H1 (cell line): ENCODE data around the gene FHL1. TPM values are rescaled to one million over a fixed set of nuclear protein-coding genes. Genes with fewer than 3 reads are reported as not detected.

Source experiments
- CTCF ChIA-PET: fragments of 300-600 bp; sonication (Branson Sonifier 250); formaldehyde crosslinking; loops from one replicate; lab custom pipeline; 2021; ENCODE audit not compliant: partially characterized antibody; lab: Charles Lee
- POLR2A ChIA-PET: fragments of 300-600 bp; sonication (Branson Sonifier 250); formaldehyde crosslinking; loops from one replicate; lab custom pipeline; 2021; ENCODE audit warnings: inconsistent platforms; ENCODE audit not compliant: partially characterized antibody; lab: Charles Lee
- DNase-seq, 2 experiments: peaks; one replicate each; pipeline versions ENCODE4 v3.0.0 to v3.0.0-alpha.2; 2010 to 2022; ENCODE audit warnings: low spot score in 2 of 2, low read depth in 1 of 2, mixed read lengths in 1 of 2
- FAIRE-seq: peaks from 2 replicates; lab custom pipeline; 2011; peaks lifted over from hg19 to GRCh38; lab: Jason Lieb, UNC
- H2AFZ ChIP-seq: 2 replicates; pipeline ENCODE4 v1.8.1; 2012; ENCODE audit warnings: low read length, inconsistent platforms
- H2AK5ac ChIP-seq: 2 replicates; pipeline ENCODE4 v1.6.1; 2013; ENCODE audit warnings: low read depth, low read length
- H2BK120ac ChIP-seq: replicated peaks from 2 replicates; pipeline ENCODE3; 2013; ENCODE audit warnings: low read depth, low read length, inconsistent platforms
- H2BK12ac ChIP-seq: 2 replicates; pipeline ENCODE4 v1.6.1; 2013; ENCODE audit warnings: low read depth, low read length
- H2BK15ac ChIP-seq: 2 replicates; pipeline ENCODE4 v1.6.1; 2013; ENCODE audit warnings: low read length
- H2BK20ac ChIP-seq: 2 replicates; pipeline ENCODE4 v1.6.1; 2013; ENCODE audit warnings: low read length
- H2BK5ac ChIP-seq: 2 replicates; pipeline ENCODE4 v1.6.1; 2013; ENCODE audit warnings: low read depth, low read length
- H3K14ac ChIP-seq: 2 replicates; pipeline ENCODE4 v1.6.1; 2013; ENCODE audit warnings: inconsistent platforms; ENCODE audit not compliant: insufficient read length
- H3K18ac ChIP-seq: 2 replicates; pipeline ENCODE4 v1.6.1; 2013; ENCODE audit warnings: low read length; ENCODE audit errors: extremely low read depth
- H3K23ac ChIP-seq: 2 replicates; pipeline ENCODE4 v1.6.1; 2013; ENCODE audit warnings: inconsistent platforms; ENCODE audit not compliant: insufficient read length
- H3K23me2 ChIP-seq: 2 replicates; pipeline ENCODE4 v1.6.1; 2013; ENCODE audit warnings: low read depth, low read length
- H3K27ac ChIP-seq: 2 replicates; pipeline ENCODE4 v1.6.1; 2011; ENCODE audit warnings: low read depth, low read length, inconsistent platforms
- H3K27me3 ChIP-seq, 4 experiments: replicated peaks in 1 of 4; 1 replicate in 1 of 4; 2 replicates in 3 of 4; pipeline versions ENCODE4 v1.6.1 to v1.8.1; 2011 to 2013; ENCODE audit warnings: low read length in 3 of 4, mild to moderate bottlenecking in 3 of 4, inconsistent platforms in 2 of 4, mixed read lengths in 2 of 4, moderate library complexity in 1 of 4; ENCODE audit not compliant: control insufficient read depth in 3 of 4, insufficient read depth in 3 of 4; ENCODE audit errors: extremely low read depth in 1 of 4
- H3K36me3 ChIP-seq, 4 experiments: 2 replicates each; pipeline versions ENCODE4 v1.6.1 to v1.8.1; 2011 to 2013; ENCODE audit warnings: mild to moderate bottlenecking in 4 of 4, low read length in 3 of 4, moderate library complexity in 2 of 4, control low read depth in 1 of 4, inconsistent platforms in 1 of 4; ENCODE audit not compliant: insufficient read depth in 4 of 4, control insufficient read depth in 2 of 4
- H3K4ac ChIP-seq: replicated peaks from 2 replicates; pipeline ENCODE3; 2013; ENCODE audit warnings: low read length, low read depth, mixed read lengths, inconsistent platforms; ENCODE audit not compliant: insufficient read length
- H3K4me1 ChIP-seq, 4 experiments: replicated peaks in 1 of 4; 1 replicate in 1 of 4; 2 replicates in 3 of 4; pipeline versions ENCODE4 v1.6.1 to v1.8.1; 2011 to 2013; ENCODE audit warnings: low read length in 3 of 4, inconsistent platforms in 2 of 4, mixed read lengths in 1 of 4; ENCODE audit not compliant: insufficient read depth in 4 of 4, control insufficient read depth in 3 of 4
- H3K4me2 ChIP-seq, 2 experiments: 2 replicates each; pipeline versions ENCODE4 v1.6.1 to v1.8.1; 2011 to 2013; ENCODE audit warnings: low read depth in 2 of 2, low read length in 2 of 2, control low read depth in 1 of 2, inconsistent platforms in 1 of 2, mild to moderate bottlenecking in 1 of 2; ENCODE audit not compliant: insufficient read depth in 1 of 2
- H3K4me3 ChIP-seq, 4 experiments: fragments of 200-600, 300-600 bp in 1 of 4; sonication (generic), shearing (Covaris generic), sonication (Bioruptor Twin) in 1 of 4; 2 replicates each; pipeline versions ENCODE4 v1.5.1 to v1.8.1; 2011 to 2016; ENCODE audit warnings: low read length in 4 of 4, low read depth in 3 of 4, control low read depth in 2 of 4, inconsistent platforms in 2 of 4, mild to moderate bottlenecking in 2 of 4, mixed read lengths in 1 of 4, moderate library complexity in 1 of 4; ENCODE audit not compliant: insufficient read depth in 2 of 4; ENCODE audit errors: extremely low read depth in 1 of 4
- H3K56ac ChIP-seq: replicated peaks from 2 replicates; pipeline ENCODE3; 2013; ENCODE audit warnings: low read depth, mild to moderate bottlenecking, mixed read lengths, low read length, inconsistent platforms; ENCODE audit not compliant: insufficient read length
- H3K79me1 ChIP-seq: 2 replicates; pipeline ENCODE4 v1.6.1; 2013; ENCODE audit warnings: low read depth, low read length, control low read depth
- H3K79me2 ChIP-seq, 2 experiments: 2 replicates each; pipeline versions ENCODE4 v1.6.1 to v1.8.1; 2012 to 2013; ENCODE audit warnings: low read length in 2 of 2, mild to moderate bottlenecking in 2 of 2, inconsistent platforms in 1 of 2; ENCODE audit not compliant: insufficient read depth in 2 of 2, control insufficient read depth in 1 of 2
- H3K9ac ChIP-seq, 4 experiments: replicated peaks in 1 of 4; 1 replicate in 1 of 4; 2 replicates in 3 of 4; pipeline versions ENCODE4 v1.6.1 to v1.8.1; 2011 to 2013; ENCODE audit warnings: low read depth in 3 of 4, low read length in 3 of 4, control low read depth in 2 of 4, mild to moderate bottlenecking in 2 of 4, moderate library complexity in 2 of 4, inconsistent platforms in 1 of 4; ENCODE audit errors: extremely low read depth in 1 of 4
- H3K9me3 ChIP-seq, 2 experiments: 2 replicates each; pipeline versions ENCODE4 v1.6.1 to v1.8.1; 2012 to 2013; ENCODE audit warnings: mild to moderate bottlenecking in 2 of 2, moderate library complexity in 2 of 2, control low read depth in 1 of 2, inconsistent platforms in 1 of 2, low read depth in 1 of 2, low read length in 1 of 2, mixed read lengths in 1 of 2; ENCODE audit not compliant: insufficient read depth in 2 of 2
- H4K20me1 ChIP-seq, 2 experiments: replicated peaks in 1 of 2; 2 replicates each; pipeline versions ENCODE3 to v1.8.1; 2011 to 2013; ENCODE audit warnings: inconsistent platforms in 2 of 2, low read length in 2 of 2, mild to moderate bottlenecking in 1 of 2; ENCODE audit not compliant: insufficient read depth in 2 of 2, control insufficient read depth in 1 of 2
- H4K5ac ChIP-seq: 2 replicates; pipeline ENCODE4 v1.6.1; 2013; ENCODE audit warnings: low read length, low read depth, mixed read lengths, inconsistent platforms; ENCODE audit not compliant: insufficient read length
- H4K8ac ChIP-seq: 2 replicates; pipeline ENCODE4 v1.8.0; 2013; ENCODE audit warnings: mild to moderate bottlenecking, moderate library complexity, low read length, inconsistent platforms; ENCODE audit not compliant: insufficient read depth; ENCODE audit errors: extremely low read depth
- H4K91ac ChIP-seq: replicated peaks from 2 replicates; pipeline ENCODE3; 2013; ENCODE audit warnings: low read length, mixed read lengths, inconsistent platforms; ENCODE audit not compliant: insufficient read length
- EZH2 ChIP-seq: fragments of 200-600 bp; sonication (generic); IDR thresholded peaks from 2 replicates; pipeline ENCODE4 v1.7.1; 2012; ENCODE audit warnings: low read depth, mild to moderate bottlenecking, moderate library complexity, low read length, inconsistent platforms; ENCODE audit not compliant: severe bottlenecking
- JUN ChIP-seq: IDR thresholded peaks from 2 replicates; pipeline ENCODE4 v1.6.1; 2011; ENCODE audit warnings: low read depth, mild to moderate bottlenecking, improper control_type of control experiment, low read length
- RNF2 ChIP-seq: fragments of 200-900, 300-1000 bp; sonication (generic); IDR thresholded peaks from 2 replicates; pipeline ENCODE4 v1.7.1; 2016; ENCODE audit warnings: borderline replicate concordance, low read depth, mild to moderate bottlenecking, antibody characterized with exemption, low read length; ENCODE audit not compliant: poor library complexity, severe bottlenecking; ENCODE audit errors: missing control alignments
- RXRA ChIP-seq: IDR thresholded peaks from 2 replicates; pipeline ENCODE4 v1.6.1; 2011; ENCODE audit warnings: low read depth, mild to moderate bottlenecking, low read length, moderate library complexity; ENCODE audit not compliant: insufficient read depth
- SP2 ChIP-seq: IDR thresholded peaks from 2 replicates; pipeline ENCODE4 v1.6.1; 2012; ENCODE audit warnings: mild to moderate bottlenecking, low read length, inconsistent platforms
- ZNF274 ChIP-seq: IDR thresholded peaks from 2 replicates; pipeline ENCODE4 v1.7.0; 2012; ENCODE audit warnings: low read length, borderline replicate concordance; ENCODE audit errors: extremely low read depth
- WGBS, 2 experiments: shearing (Covaris generic) in 1 of 2; methylation state at CpG; one replicate each; pipeline versions ENCODE4 v1.1.6 to v1.1.7; 2013 to 2015; ENCODE audit warnings: low lambda C conversion rate in 2 of 2, mixed read lengths in 2 of 2, inconsistent platforms in 1 of 2, low coverage in 1 of 2, missing lambda C conversion rate in 1 of 2; ENCODE audit not compliant: insufficient replicate concordance in 2 of 2, insufficient coverage in 1 of 2, insufficient read length in 1 of 2; ENCODE audit errors: extremely low coverage in 1 of 2, missing lambda C conversion rate in 1 of 2; 5-methylcytosine and 5-hydroxymethylcytosine counted together
- polyA plus RNA-seq, 7 experiments: library from polyadenylated mRNA; depleted of rRNA in 3 of 7; stranded (reverse) in 5 of 7; unstranded in 2 of 7; fragments of >200 nt in 5 of 7; fragments of 200-250 nt in 2 of 7; gene quantifications; 1 replicate in 5 of 7; 2 replicates in 1 of 7; 4 replicates in 1 of 7; pipeline versions ENCODE4 v1.2.1 to v1.2.3, GENCODE V29; 2011 to 2013; ENCODE audit warnings: missing spikeins in 2 of 7, mixed read lengths in 2 of 7
- total RNA-seq: library from RNA; stranded (reverse); fragmentation: NEBNext Ultra II Directional; extraction: Animal tissue kit (Norgen Biotek cat#: 25700); gene quantifications from 2 replicates; pipeline ENCODE4 v1.2.1, GENCODE V29; 2021

The FHL1 gene
- total and polyA plus RNA-seq, 2 of the 8 experiments (the other 6 are each of a cell fraction or from before 2014, with no cell fraction given) = 45.0 to 56.5 TPM

- no peaks in the 10 kb centered on the region for H3K23me2 ChIP-seq
- WGBS, 2 experiments = 94% methylated on average over 7 of the region's 11 CpGs; no CpG with 5 or more reads in 1 of the 2 experiments
- no peak overlapping the region for H2BK12ac ChIP-seq
- no peaks in the 10 kb centered on the region for H3K79me2 ChIP-seq
- no peak overlapping the region for H2BK15ac ChIP-seq
- no peaks in the 10 kb centered on the region for H3K36me3 ChIP-seq
- ChIA-PET CTCF (no interaction called here), POLR2A (no interaction called here)
- no peaks in the 10 kb centered on the region for H3K27me3 ChIP-seq
- no peak overlapping the region for H3K9ac ChIP-seq
- no peak overlapping the region for H3K18ac ChIP-seq
- no peak overlapping the region for H4K91ac ChIP-seq
- no peak overlapping the region for H2AFZ ChIP-seq
- H4K5ac ChIP-seq = no peak overlapping the region
- no peak overlapping the region for H2AK5ac ChIP-seq
- no peak overlapping the region for H3K56ac ChIP-seq
- no peaks in the 10 kb centered on the region for H3K79me1 ChIP-seq
- H4K8ac ChIP-seq = no peak overlapping the region
- no peak overlapping the region for H3K4me3 ChIP-seq
- H3K4me2 ChIP-seq = no peak overlapping the region
- H3K9me3 ChIP-seq = no peaks in the 10 kb centered on the region
- no peak overlapping the region for H3K23ac ChIP-seq
- no peak overlapping the region for H3K14ac ChIP-seq
- DNase-seq (no peak), FAIRE-seq (no peak)
- H2BK120ac ChIP-seq = no peak overlapping the region
- no peaks in the 10 kb centered on the region for H3K4me1 ChIP-seq
- no peak overlapping the region for H2BK20ac ChIP-seq
- no peak overlapping the region for H2BK5ac ChIP-seq
- H3K4ac ChIP-seq = no peak overlapping the region
- TF ChIP-seq ZNF274 (no peak), JUN (no peak), RNF2 (no peak), SP2 (no peak), RXRA (no peak), EZH2 (no peak)
- H3K27ac ChIP-seq = no peak overlapping the region
- H4K20me1 ChIP-seq = no peaks in the 10 kb centered on the region
Measured at GRCh38 chrX:136125106-136125505, 22.2 kb upstream of the FHL1 start.
